Measurements from ENCODE around the gene CHTOP.
A peak's percentile ranks its signal among the peaks of the same experiment; 100 is the strongest.
"Not testable (repeated sequence)": the region's sequence is repeated elsewhere in the genome, so short reads cannot be mapped to it uniquely, and the experiment has no call there.

Gene CHTOP

DNA sequence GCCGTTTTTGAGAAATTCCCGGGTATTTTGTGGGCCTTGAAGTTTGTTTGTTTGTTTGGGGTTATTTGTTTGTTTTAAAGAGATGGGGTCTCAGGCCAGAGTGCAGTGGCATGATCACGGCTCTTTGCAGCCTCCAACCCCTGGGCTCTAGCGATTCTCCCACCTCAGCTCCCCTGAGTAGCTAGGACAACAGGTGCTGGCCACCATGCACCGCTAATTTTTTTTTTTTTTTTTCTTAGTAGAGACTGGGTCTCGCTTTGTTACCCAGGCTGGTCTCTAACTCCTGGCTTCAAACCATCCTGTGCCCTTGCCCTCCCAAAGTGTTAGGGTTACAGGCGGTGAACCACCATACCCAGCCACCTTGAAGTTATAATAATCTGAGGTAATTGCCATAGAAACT, 2.0 kb downstream of the CHTOP start:
- DNase-seq: no peak

DNA sequence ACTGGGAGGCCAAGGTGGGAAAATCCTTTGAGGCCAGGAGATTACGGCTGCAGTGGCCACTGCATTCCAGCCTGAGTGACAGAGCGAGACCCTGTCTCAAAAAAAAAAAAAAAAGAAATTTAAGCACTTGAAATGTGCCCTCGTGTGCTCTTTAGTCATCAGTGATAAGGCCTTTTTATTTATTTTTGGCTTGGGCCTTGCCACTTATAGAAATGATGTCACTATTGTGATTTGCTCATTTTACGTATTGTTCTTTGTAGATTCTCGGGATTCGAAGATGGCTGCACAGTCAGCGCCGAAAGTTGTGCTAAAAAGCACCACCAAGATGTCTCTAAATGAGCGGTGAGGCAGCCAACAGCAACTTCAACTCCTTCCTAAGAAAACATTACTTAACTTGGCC, 2.4 kb downstream of the CHTOP start:
- DNase-seq: no peak

DNA sequence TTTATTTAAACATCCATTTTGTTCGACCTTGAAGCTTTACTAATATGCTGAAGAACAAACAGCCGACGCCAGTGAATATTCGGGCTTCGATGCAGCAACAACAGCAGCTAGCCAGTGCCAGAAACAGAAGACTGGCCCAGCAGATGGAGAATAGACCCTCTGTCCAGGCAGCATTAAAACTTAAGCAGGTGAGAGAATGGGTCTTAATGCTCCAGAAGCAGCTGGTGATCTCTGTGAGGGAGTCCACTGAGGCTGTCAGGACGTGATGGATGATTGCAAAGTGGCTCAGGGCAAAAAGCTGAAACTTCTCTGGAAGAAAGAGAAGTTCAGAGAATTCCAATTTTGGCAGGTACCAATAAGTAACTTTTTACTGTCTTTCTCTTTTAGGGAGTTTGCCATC, 4.4 kb downstream of the CHTOP start:
- no peak for DNase-seq

DNA sequence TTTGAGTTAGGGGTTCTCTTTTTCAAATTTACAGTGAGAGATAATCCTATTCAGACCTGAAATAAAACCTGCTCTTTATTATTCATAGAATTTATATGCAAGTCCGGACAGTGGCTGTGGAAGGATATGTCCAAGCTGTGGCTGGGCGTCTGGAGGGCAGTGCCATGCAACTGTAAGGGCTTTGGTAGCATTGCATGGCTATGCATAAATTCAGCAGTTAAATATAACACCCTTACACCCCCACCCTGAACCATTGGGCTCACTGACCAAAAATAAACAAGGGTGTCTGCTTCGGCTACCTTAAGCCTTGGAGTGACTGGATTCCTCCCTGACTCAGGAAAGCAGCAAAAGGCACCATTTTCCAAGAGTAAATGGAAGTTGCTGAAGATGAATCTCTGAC, 5.4 kb downstream of the CHTOP start:
- DNase-seq: no peak

GRCh38 chr1:153640213-153640612, 6.3 kb downstream of the CHTOP start:
- not testable (repeated sequence) for DNase-seq

- no peak for DNase-seq
These were observed 7.0 kb downstream of the CHTOP start for GRCh38 chr1:153640861-153641260.

GRCh38 chr1:153642161-153642560, 8.3 kb downstream of the CHTOP start:
- no peak for DNase-seq

DNA sequence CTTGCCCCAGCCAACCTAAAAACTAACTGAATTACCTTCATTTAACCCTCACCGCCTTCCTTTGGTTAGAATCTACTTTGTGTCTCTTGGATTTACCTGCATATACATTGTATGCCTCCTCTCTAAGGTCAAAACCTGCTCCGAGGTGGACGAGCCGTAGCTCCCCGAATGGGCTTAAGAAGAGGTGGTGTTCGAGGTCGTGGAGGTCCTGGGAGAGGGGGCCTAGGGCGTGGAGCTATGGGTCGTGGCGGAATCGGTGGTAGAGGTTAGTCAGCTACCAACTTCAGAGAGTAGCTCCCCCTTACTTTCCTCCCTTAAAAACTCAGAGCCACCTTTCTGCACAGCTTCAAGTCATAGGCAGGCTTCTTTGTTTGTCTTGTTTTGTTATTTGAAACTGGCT, 9.2 kb downstream of the CHTOP start:
- DNase-seq: no peak

- no peak for DNase-seq
These were observed 9.9 kb downstream of the CHTOP start for GRCh38 chr1:153643816-153644215.

DNA sequence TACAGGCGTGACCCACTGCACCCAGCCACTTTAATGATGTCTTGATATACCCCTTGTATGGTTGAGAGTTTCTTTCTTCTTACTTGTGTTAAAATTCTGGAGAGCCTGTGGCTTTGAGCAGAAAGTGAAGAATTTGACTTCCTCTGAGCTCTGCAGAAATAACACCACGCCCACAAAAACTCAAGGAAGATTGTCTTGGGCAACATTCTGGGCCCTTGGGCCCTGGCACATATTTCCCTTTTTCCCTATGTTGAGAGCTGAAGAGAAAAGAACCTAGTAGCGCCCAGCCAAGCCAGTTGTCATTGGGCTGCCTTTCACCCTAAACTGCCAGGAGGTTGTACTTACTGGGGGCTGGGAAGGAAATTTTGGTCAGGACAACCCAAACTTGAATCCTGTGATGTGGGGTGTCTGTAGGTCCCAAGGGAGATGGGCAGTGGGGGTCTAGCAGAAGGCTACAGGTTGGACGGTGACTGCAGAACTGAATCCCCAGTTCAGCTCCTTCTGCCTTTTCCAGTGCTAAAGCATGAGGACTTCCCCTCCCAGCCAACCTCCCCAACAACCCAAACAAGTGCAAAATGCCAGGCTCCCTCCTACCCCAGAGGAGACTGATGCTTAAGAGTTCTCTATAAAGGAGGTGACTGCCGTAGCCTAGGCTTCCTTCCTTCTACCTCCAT, 12.9 kb downstream of the CHTOP start:
- DNase-seq: no peak

- DNase-seq: no peak
These were observed 13.5 kb downstream of the CHTOP start for GRCh38 chr1:153647346-153647714.

GRCh38 chr1:153648000-153648643, 14.3 kb downstream of the CHTOP start:
- DNase-seq: no peak

- DNase-seq: no peak
These were observed 15.4 kb downstream of the CHTOP start for GRCh38 chr1:153649137-153649862.

DNA sequence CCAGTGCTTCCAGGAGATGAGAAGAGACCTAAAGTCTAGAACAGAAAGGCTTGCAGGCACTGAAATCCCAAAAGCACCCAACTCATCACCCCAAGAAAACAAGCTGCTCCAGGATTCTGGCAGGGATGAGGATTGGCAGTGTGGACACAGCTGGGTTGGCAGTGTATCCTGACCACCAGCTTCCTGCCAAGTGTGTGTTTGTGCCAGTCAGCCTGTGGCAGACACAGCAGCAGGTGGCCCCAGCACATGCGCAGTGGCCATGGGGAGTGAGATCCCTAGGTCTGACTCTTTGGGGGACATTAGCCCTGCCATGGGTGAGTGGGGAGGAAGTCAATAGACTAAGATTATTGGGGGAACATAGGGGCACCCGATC, 16.0 kb downstream of the CHTOP start:
- peak; percentile 74 for DNase-seq

DNA sequence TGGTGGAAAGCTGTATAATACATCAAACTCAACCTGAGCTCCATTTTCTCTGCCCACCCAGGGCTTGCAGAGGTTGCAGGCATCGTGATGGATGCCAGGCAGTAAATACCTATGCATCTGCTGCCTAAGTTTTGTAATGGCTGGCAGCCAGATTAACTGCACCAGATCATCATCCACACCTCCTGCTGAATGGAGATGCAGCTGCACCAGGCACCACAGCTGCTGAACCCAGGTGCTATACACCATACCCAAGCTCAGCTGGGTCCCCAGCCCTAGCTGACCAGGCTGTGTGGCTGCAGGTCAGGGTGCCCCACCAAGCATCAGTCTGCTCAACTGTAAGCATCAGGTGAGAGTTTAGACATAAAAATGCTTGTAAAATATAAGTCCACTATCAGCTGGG, 17.9 kb downstream of the CHTOP start:
- no peak for DNase-seq

DNA sequence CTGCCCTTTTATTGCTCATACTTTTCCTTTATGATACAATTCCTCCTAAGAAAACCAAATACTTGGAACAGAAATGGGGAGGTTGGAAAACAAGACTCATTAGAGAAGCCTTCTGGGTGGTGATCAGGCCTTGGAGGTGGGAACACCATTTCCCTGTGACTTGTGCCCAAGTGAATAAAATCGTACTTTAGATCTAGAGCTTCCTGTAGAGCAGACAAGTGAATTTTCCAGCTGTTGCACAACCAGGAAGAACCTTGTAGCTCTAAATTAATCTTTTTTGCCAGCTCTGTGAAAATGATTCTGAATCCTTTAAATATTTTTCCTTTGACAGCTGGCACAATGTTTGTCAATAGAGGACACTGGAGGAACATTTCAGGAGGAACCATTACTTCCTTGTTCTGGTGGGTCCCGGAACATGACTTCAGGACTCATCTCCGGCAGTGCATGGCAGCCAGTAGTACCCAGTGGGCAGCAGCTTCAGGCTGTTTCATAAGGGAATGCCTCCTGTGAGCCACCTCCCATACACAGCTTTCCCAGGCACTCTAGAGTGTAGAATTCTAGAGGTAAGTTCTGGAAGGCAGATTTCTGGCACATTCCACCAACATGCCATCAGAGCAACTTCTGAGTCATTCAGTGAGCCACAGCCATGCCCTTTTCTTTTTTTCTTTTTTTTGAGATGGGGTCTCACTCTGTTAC, 19.1 kb downstream of the CHTOP start:
- no peak for DNase-seq

- peak; percentile 67 for DNase-seq
These were observed 21.5 kb downstream of the CHTOP start for GRCh38 chr1:153655333-153655732.

DNA sequence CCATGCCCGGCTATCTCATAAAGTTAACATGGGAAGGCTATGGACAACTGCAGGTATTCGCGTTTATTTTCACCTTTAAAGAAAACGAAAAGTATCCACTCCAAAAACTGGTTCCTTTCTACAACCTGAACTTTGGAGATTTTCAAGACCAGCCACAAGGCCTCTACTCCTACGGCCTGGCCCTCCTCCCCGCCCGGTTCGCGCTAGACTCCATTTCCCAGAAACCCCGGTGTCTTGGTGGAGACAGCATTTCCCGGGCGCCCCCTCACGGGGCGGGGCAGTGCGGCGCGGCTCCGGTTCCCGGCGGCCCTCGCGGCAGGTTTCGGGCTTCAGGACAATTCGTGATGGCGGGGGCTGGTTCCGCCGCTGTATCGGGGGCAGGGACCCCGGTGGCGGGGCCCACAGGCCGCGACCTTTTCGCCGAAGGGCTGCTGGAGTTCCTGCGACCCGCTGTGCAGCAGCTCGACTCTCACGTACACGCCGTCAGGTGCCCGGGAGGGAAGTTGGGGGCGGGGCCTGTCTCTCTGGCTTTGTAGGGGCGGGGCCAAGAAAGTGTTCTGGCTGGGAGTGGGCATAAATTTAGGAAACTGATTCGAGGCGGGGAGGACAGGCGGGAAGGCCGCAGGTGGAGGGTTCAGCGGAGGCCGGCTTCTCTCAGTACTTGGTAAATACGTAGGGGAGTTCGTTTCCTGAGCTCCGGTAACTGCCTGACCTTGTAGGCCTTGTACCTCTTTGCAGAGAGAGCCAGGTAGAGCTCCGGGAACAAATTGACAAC, 24.7 kb downstream of the CHTOP start, which contains the start of gene SNAPIN:
Gene SNAPIN (plus strand): TSS at position 304 of the 775 bp plus-strand sequence. CDS start 41 bp downstream, at position 345.
- peak; percentile 88 for DNase-seq

GRCh38 chr1:153659175-153659534, 25.3 kb downstream of the CHTOP start:
- no peak for DNase-seq

DNA sequence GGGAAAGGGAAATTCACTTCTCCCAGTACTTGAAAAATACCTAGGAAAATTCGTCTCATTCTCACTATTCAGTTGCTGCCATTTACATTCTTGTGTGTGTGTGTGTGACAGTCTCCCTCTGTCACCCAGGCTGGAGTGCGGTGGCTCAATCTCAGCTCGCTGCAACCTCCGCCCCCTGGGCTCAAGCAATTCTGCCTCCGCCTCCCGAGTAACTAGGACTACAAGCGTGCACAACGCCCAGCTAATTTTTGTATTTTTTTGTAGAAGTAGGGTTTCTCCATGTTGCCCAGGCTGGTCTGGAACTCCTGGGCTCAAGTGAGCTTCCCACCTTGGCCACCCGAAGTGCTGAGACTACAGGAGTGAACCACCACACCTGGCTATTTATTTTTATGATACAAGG, 25.8 kb downstream of the CHTOP start:
- DNase-seq: no peak

- no peak for DNase-seq
These were observed 27.3 kb downstream of the CHTOP start for GRCh38 chr1:153661111-153661708.

- no peak for DNase-seq
These were observed 28.4 kb downstream of the CHTOP start for GRCh38 chr1:153662269-153662668.

Data from DMS153 (cell line).